Measurements from ENCODE around the gene ABCC6. TPM values are rescaled to one million over a fixed set of nuclear protein-coding genes. Genes with fewer than 3 reads are reported as not detected.
"Not testable (repeated sequence)": the region's sequence is repeated elsewhere in the genome, so short reads cannot be mapped to it uniquely, and the experiment has no call there.

Gene ABCC6
- total RNA-seq, 1 experiment from 2014 or later, result 1.1 TPM

DNA sequence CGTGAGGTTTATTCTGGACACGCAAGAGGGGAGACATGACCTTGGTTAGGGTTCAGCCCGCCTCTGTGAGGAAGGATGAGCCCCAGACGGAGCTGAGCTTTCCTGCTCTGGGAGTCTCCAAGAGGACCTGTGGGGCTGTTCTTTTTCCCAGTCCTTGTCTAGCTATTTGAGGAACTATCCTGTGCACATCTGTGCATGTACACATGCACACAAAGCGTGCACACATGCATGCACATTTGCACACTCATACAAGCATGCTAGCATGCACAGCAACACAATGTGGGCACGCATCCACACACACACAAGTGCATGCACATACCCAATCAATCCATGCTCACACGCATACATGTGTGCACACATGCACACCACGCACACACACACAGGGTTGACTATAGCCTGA lies 40.4 kb downstream of the ABCC6 start:
- Histone ChIP-seq H3K9ac (ENCODE audit: extremely low read depth, insufficient read length, low read length) (no peak overlapping the region), H3T11ph (ENCODE audit: low read length) (no peak overlapping the region), H3K56ac (ENCODE audit: insufficient read length, low read depth, low read length) (no peak overlapping the region), H2BK12ac (ENCODE audit: insufficient read length, low read depth, low read length) (no peak overlapping the region), H3K79me2 (ENCODE audit: insufficient read depth, low read length) (no peaks in the 10 kb centered on the region), H3K4me2 (ENCODE audit: insufficient read depth, insufficient read length, low read length) (no peak overlapping the region), H3K18ac (ENCODE audit: insufficient read length, low read depth, low read length) (no peak overlapping the region), H2AFZ (ENCODE audit: low read length) (no peak overlapping the region), H3K27me3 (ENCODE audit: insufficient read depth, low read length) (no peaks in the 10 kb centered on the region), H4K20me1 (ENCODE audit: control insufficient read depth, insufficient read depth, insufficient read length) (no peaks in the 10 kb centered on the region), H3K27ac (ENCODE audit: insufficient read length, low read depth, low read length) (no peak overlapping the region), H4K5ac (ENCODE audit: insufficient read length, low read depth, low read length) (no peak overlapping the region), H2BK120ac (ENCODE audit: low read depth, low read length, poor library complexity, severe bottlenecking) (no peak overlapping the region), H3K79me1 (ENCODE audit: insufficient read depth, low read depth, low read length, poor library complexity, severe bottlenecking) (no peaks in the 10 kb centered on the region), H2BK5ac (ENCODE audit: insufficient read length, low read length) (no peak overlapping the region), H3K23ac (ENCODE audit: insufficient read length, low read depth, low read length) (no peak overlapping the region), H2BK15ac (ENCODE audit: low read depth, low read length) (no peak overlapping the region), H3K23me2 (ENCODE audit: insufficient read length, low read depth, low read length, poor library complexity, severe bottlenecking) (no peaks in the 10 kb centered on the region), H3K4ac (ENCODE audit: low read depth, low read length) (no peak overlapping the region), H3K14ac (ENCODE audit: insufficient read depth, low read length) (no peak overlapping the region), H4K8ac (replicated peaks; ENCODE audit: insufficient read length, low read depth, low read length) (no peak overlapping the region), H4K91ac (ENCODE audit: insufficient read length, low read depth, low read length) (no peak overlapping the region), H2AK5ac (ENCODE audit: insufficient read length, low read length) (no peak overlapping the region), H3K4me1 (ENCODE audit: insufficient read depth, low read length) (no peaks in the 10 kb centered on the region), H3K9me3 (ENCODE audit: control insufficient read depth, low read depth, low read length) (no peaks in the 10 kb centered on the region), H2BK20ac (ENCODE audit: low read depth, low read length, poor library complexity, severe bottlenecking) (no peak overlapping the region)
- DNase-seq, result no peak
- no CpG with 5 or more reads among the region's 8 CpGs for WGBS (ENCODE audit: extremely low coverage, insufficient read length, low lambda C conversion rate)
- H3K27me3 Mint-ChIP-seq (ENCODE audit: low read depth), result peaks cover 2% of the 10 kb centered on the region; the same call in 1 of the 2 replicates
- no peak overlapping the region for H3K4me3 Mint-ChIP-seq
- peaks cover 4 to 5% of the 10 kb centered on the region in 2 experiments for H3K4me1 Mint-ChIP-seq
- peaks cover 9 to 13% of the 10 kb centered on the region in 2 experiments; a peak in 4 of 5 replicates for H3K9me3 Mint-ChIP-seq
- H3K36me3 Mint-ChIP-seq (ENCODE audit: insufficient read depth in 1 of 3, low read depth in 3 of 3), result 0 out of 7 replicates have a peak, but pooled peaks cover 0 to 2% (median 0%) of the 10 kb centered on the region in 3 experiments
- TF ChIP-seq, protein P1, sequence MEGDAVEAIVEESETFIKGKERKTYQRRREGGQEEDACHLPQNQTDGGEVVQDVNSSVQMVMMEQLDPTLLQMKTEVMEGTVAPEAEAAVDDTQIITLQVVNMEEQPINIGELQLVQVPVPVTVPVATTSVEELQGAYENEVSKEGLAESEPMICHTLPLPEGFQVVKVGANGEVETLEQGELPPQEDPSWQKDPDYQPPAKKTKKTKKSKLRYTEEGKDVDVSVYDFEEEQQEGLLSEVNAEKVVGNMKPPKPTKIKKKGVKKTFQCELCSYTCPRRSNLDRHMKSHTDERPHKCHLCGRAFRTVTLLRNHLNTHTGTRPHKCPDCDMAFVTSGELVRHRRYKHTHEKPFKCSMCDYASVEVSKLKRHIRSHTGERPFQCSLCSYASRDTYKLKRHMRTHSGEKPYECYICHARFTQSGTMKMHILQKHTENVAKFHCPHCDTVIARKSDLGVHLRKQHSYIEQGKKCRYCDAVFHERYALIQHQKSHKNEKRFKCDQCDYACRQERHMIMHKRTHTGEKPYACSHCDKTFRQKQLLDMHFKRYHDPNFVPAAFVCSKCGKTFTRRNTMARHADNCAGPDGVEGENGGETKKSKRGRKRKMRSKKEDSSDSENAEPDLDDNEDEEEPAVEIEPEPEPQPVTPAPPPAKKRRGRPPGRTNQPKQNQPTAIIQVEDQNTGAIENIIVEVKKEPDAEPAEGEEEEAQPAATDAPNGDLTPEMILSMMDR (conservative IDR thresholded peaks at IDR 0.05), result no peak
- peak overlapping the region in 1 of 3 experiments; percentile 17; a peak in 1 of 7 replicates for H3K27ac Mint-ChIP-seq

DNA sequence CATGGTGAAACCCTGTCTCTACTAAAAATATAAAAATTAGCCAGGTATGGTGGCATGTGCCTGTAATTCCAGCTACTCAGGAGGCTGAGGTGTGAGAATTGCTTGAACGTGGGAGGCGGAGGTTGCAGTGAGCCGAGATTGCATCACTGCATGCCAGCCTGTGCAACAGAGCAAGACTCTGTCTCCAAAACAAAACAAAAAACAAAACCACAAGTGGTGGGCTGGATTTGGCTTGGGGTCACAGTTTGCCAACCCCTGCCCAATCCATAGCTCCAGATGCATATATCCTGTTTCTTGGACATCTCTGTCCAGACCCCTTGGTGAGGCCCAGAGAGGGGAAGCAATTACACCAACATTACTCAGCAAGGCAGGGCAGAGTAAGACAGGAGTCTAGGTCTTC lies 41.5 kb downstream of the ABCC6 start:
- H2BK5ac ChIP-seq (ENCODE audit: insufficient read length, low read length); H2BK12ac ChIP-seq (ENCODE audit: insufficient read length, low read depth, low read length); H3K4me3 Mint-ChIP-seq: not testable (repeated sequence)

More for the DNA sequence above, 41.5 kb downstream of the ABCC6 start:
- H3K4me1 ChIP-seq (ENCODE audit: insufficient read depth, low read length); H2AFZ ChIP-seq (ENCODE audit: low read length); H3K79me2 ChIP-seq (ENCODE audit: insufficient read depth, low read length); H4K91ac ChIP-seq (ENCODE audit: insufficient read length, low read depth, low read length); H2AK5ac ChIP-seq (ENCODE audit: insufficient read length, low read length); DNase-seq; H2BK15ac ChIP-seq (ENCODE audit: low read depth, low read length); H3K18ac ChIP-seq (ENCODE audit: insufficient read length, low read depth, low read length); H3K4me2 ChIP-seq (ENCODE audit: insufficient read depth, insufficient read length, low read length); H3K79me1 ChIP-seq (ENCODE audit: insufficient read depth, low read depth, low read length, poor library complexity, severe bottlenecking); H3K23me2 ChIP-seq (ENCODE audit: insufficient read length, low read depth, low read length, poor library complexity, severe bottlenecking); H3K4me1 Mint-ChIP-seq; H2BK120ac ChIP-seq (ENCODE audit: low read depth, low read length, poor library complexity, severe bottlenecking); H4K8ac ChIP-seq (replicated peaks; ENCODE audit: insufficient read length, low read depth, low read length); H4K5ac ChIP-seq (ENCODE audit: insufficient read length, low read depth, low read length); H3K27ac ChIP-seq (ENCODE audit: insufficient read length, low read depth, low read length); H3K36me3 Mint-ChIP-seq (ENCODE audit: insufficient read depth in 1 of 3, low read depth in 3 of 3); H3K56ac ChIP-seq (ENCODE audit: insufficient read length, low read depth, low read length); H3K9ac ChIP-seq (ENCODE audit: extremely low read depth, insufficient read length, low read length); H3K27me3 Mint-ChIP-seq (ENCODE audit: low read depth); H2BK20ac ChIP-seq (ENCODE audit: low read depth, low read length, poor library complexity, severe bottlenecking); H3K23ac ChIP-seq (ENCODE audit: insufficient read length, low read depth, low read length); H3K9me3 ChIP-seq (ENCODE audit: control insufficient read depth, low read depth, low read length); H4K20me1 ChIP-seq (ENCODE audit: control insufficient read depth, insufficient read depth, insufficient read length); H3K14ac ChIP-seq (ENCODE audit: insufficient read depth, low read length); H3K4ac ChIP-seq (ENCODE audit: low read depth, low read length); H3K27ac Mint-ChIP-seq; H3T11ph ChIP-seq (ENCODE audit: low read length); H3K27me3 ChIP-seq (ENCODE audit: insufficient read depth, low read length): not testable (repeated sequence)
- H3K9me3 Mint-ChIP-seq, result peaks cover 12 to 15% of the 10 kb centered on the region in 2 experiments; a peak in 4 of 5 replicates
- WGBS (ENCODE audit: extremely low coverage, insufficient read length, low lambda C conversion rate), result no CpG with 5 or more reads among the region's 3 CpGs
